Activated CD4-positive, alpha-beta T cell treated with anti-CD3 and anti-CD28 coated beads, Interleukin-2, amount 50 U/mL, for 16 hours (primary cell): Measurements from ENCODE around the gene AGAP1.

ENCODE experiments used
- DNase-seq: peaks from one replicate; pipeline ENCODE4 v3.0.0-alpha.2; 2020

AGAP1 gene

GRCh38 chr2:235553291-235553690, 59.4 kb downstream of the AGAP1 start:
- DNase-seq, result no peak

DNA sequence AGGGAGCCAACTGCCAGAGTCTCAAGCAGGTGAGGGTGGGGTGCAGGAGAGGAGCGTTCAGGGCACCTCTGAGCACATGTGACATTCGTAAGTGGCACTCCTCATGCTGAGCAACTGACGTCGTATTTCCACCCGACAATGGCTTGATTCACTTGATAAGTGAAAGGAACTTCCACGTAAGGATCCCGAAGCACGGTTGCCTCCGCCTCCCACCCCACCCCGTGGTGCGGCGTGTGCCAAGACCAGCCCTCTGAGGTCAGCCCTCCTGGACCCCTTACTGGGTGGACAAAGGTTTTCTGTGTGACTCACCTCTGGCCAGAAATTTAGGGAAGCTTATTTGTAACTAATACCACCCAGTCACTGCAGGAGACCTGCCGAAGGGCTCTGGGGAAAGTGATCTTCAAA, 59.9 kb downstream of the AGAP1 start:
- DNase-seq, result no peak

GRCh38 chr2:235554385-235554784, 60.5 kb downstream of the AGAP1 start:
- no peak for DNase-seq

- no peak for DNase-seq
These were observed 61.1 kb downstream of the AGAP1 start for GRCh38 chr2:235554936-235555335.

DNA sequence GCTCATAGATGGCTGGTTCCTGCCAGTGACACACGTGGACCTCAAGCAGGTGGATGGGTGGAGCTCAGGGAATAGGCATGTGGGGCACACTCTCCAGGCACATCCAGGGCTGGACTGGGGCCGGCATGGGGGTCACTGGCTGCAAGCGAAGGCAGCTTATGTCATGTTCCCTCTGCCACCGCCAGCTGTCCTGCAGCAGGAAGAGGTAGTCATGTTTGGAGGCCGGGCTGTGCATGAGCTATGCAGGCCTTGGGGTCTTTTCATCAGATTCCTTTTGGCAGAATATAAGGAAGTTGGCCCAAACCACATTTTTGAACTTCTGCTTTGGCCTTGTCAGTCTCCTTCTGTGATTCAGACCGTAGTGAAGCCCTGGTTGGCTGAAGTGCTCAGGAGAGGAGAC, 61.5 kb downstream of the AGAP1 start:
- no peak for DNase-seq

GRCh38 chr2:235556086-235556485, 62.2 kb downstream of the AGAP1 start:
- no peak for DNase-seq

- DNase-seq, result no peak
These were observed 63.1 kb downstream of the AGAP1 start for GRCh38 chr2:235556901-235557300.

- DNase-seq, result no peak
These were observed 64.1 kb downstream of the AGAP1 start for GRCh38 chr2:235557903-235558302.

DNA sequence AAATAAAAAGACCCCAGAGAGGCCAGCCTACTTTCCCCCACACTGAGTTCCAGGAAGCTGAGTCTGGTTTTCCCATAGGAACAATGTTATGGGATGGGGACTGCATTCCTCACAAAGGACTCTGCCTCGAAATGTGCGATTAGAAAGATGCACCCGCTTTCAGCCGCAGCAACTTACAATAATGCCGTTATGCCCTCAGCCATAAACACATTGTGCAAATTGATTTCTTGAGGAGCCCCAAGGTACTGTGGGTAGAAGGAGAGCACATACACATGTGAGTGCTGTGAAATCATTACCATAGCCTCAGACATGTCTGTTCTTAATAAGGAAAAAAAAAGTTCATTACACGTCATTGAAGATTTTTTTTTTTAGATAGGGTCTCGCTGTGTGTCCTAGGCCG, 64.7 kb downstream of the AGAP1 start:
- no peak for DNase-seq

- DNase-seq, result no peak
These were observed 66.5 kb downstream of the AGAP1 start for GRCh38 chr2:235560345-235560744.

DNA sequence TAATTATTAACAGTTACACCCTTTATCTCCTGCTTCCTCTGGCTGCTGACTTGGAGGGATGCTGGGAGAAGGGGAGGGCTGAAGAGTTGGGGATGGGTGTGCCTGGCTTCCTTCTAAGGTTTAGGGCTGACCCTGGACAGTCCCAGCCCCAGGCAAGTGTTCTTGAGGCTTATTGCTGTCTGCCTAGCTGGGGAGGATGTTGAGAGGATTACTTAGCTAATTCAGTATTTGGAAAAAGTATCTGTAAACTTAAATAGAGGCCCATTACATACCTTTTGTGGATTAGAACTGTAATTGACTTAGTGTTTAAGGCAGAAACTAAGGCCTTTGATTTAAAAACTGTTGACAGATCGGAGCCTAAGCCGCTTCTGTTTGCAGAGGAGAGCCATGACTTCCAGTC, 67.6 kb downstream of the AGAP1 start:
- DNase-seq, result no peak

GRCh38 chr2:235562065-235562747, 68.4 kb downstream of the AGAP1 start:
- DNase-seq, result no peak

DNA sequence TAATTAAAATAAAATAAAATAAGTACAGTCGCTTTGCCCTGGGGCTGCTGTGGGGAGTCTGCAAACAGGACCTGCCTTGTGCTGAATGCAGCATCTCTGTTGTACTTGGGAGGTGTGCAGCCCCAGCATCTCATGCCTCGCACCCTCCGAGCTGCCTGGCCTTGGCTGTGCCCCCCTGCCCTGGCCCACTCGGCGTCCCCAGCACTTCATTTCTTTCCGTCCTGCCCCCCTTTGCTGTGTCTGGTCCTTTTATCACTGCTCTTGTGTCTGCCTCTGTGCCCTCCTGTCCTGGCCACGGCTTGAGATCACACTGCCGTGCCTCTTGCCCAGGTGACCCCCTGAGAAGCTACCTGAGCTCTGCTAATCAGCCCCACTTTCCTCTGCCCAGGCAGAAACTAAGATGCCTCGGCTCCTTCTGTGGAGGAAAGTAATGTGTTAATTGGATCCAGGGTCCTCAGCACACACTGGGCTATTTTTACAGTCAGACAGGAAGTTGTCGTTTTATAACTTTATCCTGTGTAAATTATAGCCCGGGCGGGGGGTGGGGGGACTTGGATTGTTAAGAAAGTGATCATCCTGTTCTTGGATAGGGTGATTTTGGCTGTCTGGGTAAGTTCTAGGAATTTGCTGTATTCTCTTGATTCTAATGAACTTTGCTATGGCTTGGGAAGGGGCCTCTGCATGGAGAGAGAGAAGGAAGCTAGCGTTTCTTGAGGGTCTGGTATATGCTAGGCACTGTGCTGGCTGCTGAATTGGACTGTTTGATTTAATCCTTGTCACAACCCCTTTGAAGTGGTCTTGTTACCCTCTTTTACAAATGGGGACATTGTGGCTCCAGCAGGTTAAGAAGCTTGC, 69.4 kb downstream of the AGAP1 start:
- DNase-seq, result no peak

DNA sequence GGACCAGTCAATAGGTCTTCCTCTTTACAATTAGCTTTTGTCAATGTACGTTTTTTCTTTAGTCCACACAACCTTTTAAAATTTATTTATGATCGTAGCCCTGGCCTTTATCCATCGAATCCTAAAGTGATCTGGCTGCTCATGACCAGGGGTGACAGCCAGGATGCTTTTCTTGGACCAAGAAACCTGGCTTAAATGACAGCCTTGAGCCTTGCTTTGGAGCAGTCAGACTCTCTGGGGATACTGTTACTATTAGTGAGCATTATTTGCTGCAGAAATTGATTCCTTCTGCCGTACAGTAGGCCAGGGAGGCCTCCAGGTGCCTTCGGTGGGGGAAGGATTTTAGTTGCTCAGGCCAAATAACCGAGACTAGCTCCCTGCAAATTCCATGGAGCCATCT, 70.2 kb downstream of the AGAP1 start:
- no peak for DNase-seq

DNA sequence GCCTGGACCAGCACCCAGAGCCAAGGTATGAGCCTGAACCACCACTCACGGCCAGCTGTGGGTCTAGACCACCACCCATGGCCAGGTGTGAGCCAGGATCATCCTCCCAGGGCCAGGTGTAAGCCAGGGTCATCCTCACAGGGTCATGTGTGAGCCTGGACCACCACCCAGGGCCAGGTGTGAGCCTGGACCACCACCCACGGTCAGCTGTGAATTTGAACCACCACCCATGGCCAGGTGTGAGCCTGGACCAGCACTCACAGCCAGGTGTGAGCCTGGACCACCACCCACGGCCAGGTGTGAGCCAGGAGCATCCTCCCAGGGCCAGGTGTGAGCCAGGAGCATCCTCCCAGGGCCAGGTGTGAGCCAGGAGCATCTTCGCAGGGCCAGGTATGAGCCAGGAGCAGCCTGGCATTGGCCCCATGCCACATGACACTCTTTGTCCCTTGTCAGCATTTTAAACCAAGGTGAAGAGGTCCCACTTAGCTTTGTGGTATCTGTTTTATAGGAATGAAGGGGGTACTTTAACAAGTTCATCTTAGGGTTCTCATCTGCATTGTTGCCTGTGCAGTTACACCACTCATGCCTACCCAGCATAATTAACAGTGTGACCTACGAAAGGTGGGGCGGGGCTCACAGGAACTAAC, 71.2 kb downstream of the AGAP1 start:
- DNase-seq, result no peak

DNA sequence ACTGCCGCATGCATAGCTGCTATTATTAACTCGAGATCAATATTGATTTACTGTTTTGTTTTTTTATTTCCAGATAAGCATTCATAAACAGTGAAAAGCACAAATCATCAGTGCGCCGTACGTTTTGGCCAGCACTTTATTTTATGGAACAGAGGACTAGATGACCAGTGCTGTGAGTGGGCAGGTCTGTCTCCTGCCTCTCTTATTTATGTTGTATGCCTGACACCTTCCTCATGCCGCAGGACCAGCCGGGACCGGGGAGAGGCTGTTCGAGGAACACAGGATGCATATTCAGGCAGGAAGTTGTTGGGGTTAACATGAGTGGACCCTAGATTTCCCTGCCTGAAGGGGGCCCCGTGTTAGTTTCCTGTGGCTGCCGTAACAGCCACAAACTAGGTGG, 72.6 kb downstream of the AGAP1 start:
- DNase-seq, result no peak

GRCh38 chr2:235566931-235567495, 73.2 kb downstream of the AGAP1 start:
- DNase-seq, result no peak

GRCh38 chr2:235567842-235568241, 74.0 kb downstream of the AGAP1 start:
- no peak for DNase-seq

- DNase-seq, result no peak
These were observed 74.6 kb downstream of the AGAP1 start for GRCh38 chr2:235568431-235568830.

DNA sequence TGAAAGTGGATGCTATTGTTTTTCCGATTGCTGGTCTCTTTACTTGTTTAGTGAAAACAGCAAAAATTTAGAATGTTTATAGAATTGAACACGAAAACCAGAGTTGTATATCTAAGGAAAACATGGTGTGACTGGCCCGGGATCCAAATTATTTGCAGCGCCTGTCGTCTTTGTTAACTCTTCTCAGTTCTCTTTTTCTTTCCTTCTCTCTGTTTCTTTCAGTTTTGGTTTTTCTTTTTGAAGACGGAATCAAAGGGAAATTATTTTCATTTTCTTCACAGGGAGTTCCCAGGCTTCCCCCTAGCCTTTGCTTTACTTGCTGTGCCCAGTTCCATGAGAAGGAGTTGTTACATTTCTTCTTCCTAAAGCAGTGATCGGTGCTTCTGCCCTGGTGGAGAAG, 76.0 kb downstream of the AGAP1 start:
- DNase-seq, result no peak

DNA sequence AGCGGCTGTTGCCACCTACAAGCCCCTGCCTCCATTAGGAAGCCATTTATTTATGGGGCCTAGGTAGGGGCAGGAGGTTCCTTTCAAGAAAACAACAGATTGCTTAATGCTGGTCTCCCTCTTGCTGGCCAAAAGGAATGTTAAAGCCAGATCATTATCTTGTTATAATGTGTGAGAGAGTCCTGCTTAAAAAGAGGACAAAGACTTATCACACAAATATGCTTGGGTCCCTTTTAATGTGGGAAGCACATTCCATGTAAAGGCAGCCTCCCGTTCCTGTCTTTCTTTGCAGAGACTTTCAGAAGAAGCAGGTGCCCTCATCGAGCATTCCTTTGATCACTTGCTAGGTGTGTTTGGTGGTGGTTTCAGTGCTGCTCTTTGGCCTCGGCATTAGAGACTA, 76.4 kb downstream of the AGAP1 start:
- no peak for DNase-seq

DNA sequence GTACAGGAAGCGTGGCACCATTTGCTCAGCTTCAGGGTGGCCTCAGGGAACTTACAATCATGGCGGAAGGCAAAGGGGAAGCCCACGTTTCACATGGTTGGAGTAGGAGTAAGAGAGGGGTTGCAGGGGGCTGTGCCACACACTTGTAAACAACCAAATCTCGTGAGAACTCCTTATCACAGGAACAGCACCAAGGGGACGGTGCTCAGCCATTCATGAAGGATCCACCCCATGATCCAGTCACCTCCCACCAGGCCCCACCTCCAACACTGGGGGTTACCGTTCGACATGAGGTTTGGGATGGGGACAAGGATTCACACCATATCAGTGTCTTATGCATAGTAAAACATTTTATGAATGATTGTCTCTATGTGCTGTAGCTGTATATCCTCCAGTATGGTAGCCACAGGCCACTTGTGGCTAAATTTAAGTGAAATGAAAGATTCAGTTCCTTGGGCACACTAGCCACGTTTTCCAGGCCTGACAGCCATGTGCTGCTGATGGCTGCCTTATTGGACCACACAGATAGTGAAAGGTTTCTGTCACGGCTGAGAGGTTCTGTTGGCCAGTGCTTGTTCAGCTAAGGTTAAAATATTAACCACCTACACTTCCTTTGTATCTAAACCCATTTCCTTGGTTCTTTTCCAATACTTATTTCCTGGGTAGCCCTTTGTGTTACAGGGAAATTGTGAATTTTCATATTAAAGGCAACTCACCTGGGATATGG, 77.3 kb downstream of the AGAP1 start:
- DNase-seq, result no peak

- DNase-seq, result no peak
These were observed 78.7 kb downstream of the AGAP1 start for GRCh38 chr2:235572592-235572991.
